Measurements from ENCODE around the gene EEF1AKMT3. TPM values are rescaled to one million over a fixed set of nuclear protein-coding genes. Genes with fewer than 3 reads are reported as not detected.

Gene EEF1AKMT3
- total and polyA plus RNA-seq, 12 donors: 1.1 to 2.6 (median 1.5) TPM

- Histone ChIP-seq H3K36me3 (peaks cover 0 to 72% (median 10%) of the 10 kb centered on the region in 9 donors), H3K27me3 (no peaks in the 10 kb centered on the region), H3K4me3 (no peak overlapping the region), H3K27ac (peak overlapping the region in 7 of 10 donors; percentile 49 to 86 (median 73)), H3K9me3 (no peaks in the 10 kb centered on the region), H3K4me1 (peaks cover 15 to 56% (median 51%) of the 10 kb centered on the region in 9 donors)
- ATAC-seq (no peak), DNase-seq (no peak)
- 86 to 87% methylated on average over 13 of the region's 13 CpGs for whole genome bisulfite sequencing, 2 donors
- intact Hi-C loops (cut with DNase I): no loop called here
- TF ChIP-seq CTCF (IDR thresholded peaks at IDR 0.05): no peak
These were observed 43.0 kb downstream of the EEF1AKMT3 start for GRCh38 chr12:57815177-57816000.

GRCh38 chr12:57816001-57816854 is 43.8 kb downstream of the EEF1AKMT3 start:
- Histone ChIP-seq H3K36me3 (peaks cover 0 to 72% (median 7%) of the 10 kb centered on the region in 9 donors), H3K27me3 (no peaks in the 10 kb centered on the region), H3K4me3 (no peak overlapping the region), H3K27ac (peak overlapping the region in 9 of 10 donors; percentile 49 to 86 (median 73)), H3K9me3 (no peaks in the 10 kb centered on the region), H3K4me1 (peaks cover 15 to 56% (median 51%) of the 10 kb centered on the region in 9 donors)
- intact Hi-C loops (cut with DNase I): loop anchor here in 1 of 10 donors (1.0 kb wide), 1 partner anchor 28 kb away; no protein-coding TSS in a partner anchor
- WGBS, 2 donors: 43 to 47% methylated on average over 3 of the region's 3 CpGs
- no peak for ATAC-seq
- DNase-seq: no peak
- no peak for TF ChIP-seq CTCF (IDR thresholded peaks at IDR 0.05)

- whole genome bisulfite sequencing, 2 donors: 36 to 48% methylated on average over 5 of the region's 5 CpGs
- no peak for TF ChIP-seq CTCF (IDR thresholded peaks at IDR 0.05)
- H3K36me3 ChIP-seq: peaks cover 0 to 72% (median 13%) of the 10 kb centered on the region in 9 donors
These were observed 44.4 kb downstream of the EEF1AKMT3 start for GRCh38 chr12:57816855-57817151.

More at GRCh38 chr12:57816855-57817151, 44.4 kb downstream of the EEF1AKMT3 start:
- peak overlapping the region; percentile 42 to 86 (median 72) for H3K27ac ChIP-seq
- H3K4me3 ChIP-seq: no peak overlapping the region
- peak; percentile 62 to 90 (median 78) for ATAC-seq
- intact Hi-C loops (cut with DNase I): loop anchor here in 1 of 10 donors (1.0 kb wide), 1 partner anchor 27 kb away; no protein-coding TSS in a partner anchor
- H3K4me1 ChIP-seq: peaks cover 15 to 61% (median 53%) of the 10 kb centered on the region in 9 donors
- H3K9me3 ChIP-seq: no peaks in the 10 kb centered on the region
- peak; percentile 40 to 65 for DNase-seq
- no peaks in the 10 kb centered on the region for H3K27me3 ChIP-seq
